ENCODE results near the gene RRP15.

GRCh38 chr1:218257371-218257770 lies 27.7 kb upstream of the RRP15 start:
- TF ChIP-seq CTCF (conservative IDR thresholded peaks at IDR 0.05; ENCODE audit: low read depth, low read length) (no peak), EZH2phosphoT487 (IDR thresholded peaks at IDR 0.05; ENCODE audit: borderline replicate concordance, low read length) (no peak), EZH2 (IDR thresholded peaks at IDR 0.05; ENCODE audit: low read length, unreplicated experiment) (no peak)

Measured in PC-3 (cell line).